H1 (cell line): ENCODE measurements around the gene RTN4RL1. TPM values are rescaled to one million over a fixed set of nuclear protein-coding genes. Genes with fewer than 3 reads are reported as not detected.

ENCODE experiments used
- CTCF ChIA-PET: fragments of 300-600 bp; sonication (Branson Sonifier 250); formaldehyde crosslinking; loops from one replicate; lab custom pipeline; 2021; ENCODE audit not compliant: partially characterized antibody; lab: Charles Lee
- POLR2A ChIA-PET: fragments of 300-600 bp; sonication (Branson Sonifier 250); formaldehyde crosslinking; loops from one replicate; lab custom pipeline; 2021; ENCODE audit warnings: inconsistent platforms; ENCODE audit not compliant: partially characterized antibody; lab: Charles Lee
- DNase-seq, 2 experiments: peaks; one replicate each; pipeline versions ENCODE4 v3.0.0 to v3.0.0-alpha.2; 2010 to 2022; ENCODE audit warnings: low spot score in 2 of 2, low read depth in 1 of 2, mixed read lengths in 1 of 2
- FAIRE-seq: peaks from 2 replicates; lab custom pipeline; 2011; peaks lifted over from hg19 to GRCh38; lab: Jason Lieb, UNC
- H2AFZ ChIP-seq: 2 replicates; pipeline ENCODE4 v1.8.1; 2012; ENCODE audit warnings: low read length, inconsistent platforms
- H2AK5ac ChIP-seq: 2 replicates; pipeline ENCODE4 v1.6.1; 2013; ENCODE audit warnings: low read depth, low read length
- H2BK120ac ChIP-seq: replicated peaks from 2 replicates; pipeline ENCODE3; 2013; ENCODE audit warnings: low read depth, low read length, inconsistent platforms
- H2BK12ac ChIP-seq: 2 replicates; pipeline ENCODE4 v1.6.1; 2013; ENCODE audit warnings: low read depth, low read length
- H2BK15ac ChIP-seq: 2 replicates; pipeline ENCODE4 v1.6.1; 2013; ENCODE audit warnings: low read length
- H2BK20ac ChIP-seq: 2 replicates; pipeline ENCODE4 v1.6.1; 2013; ENCODE audit warnings: low read length
- H2BK5ac ChIP-seq: 2 replicates; pipeline ENCODE4 v1.6.1; 2013; ENCODE audit warnings: low read depth, low read length
- H3K14ac ChIP-seq: 2 replicates; pipeline ENCODE4 v1.6.1; 2013; ENCODE audit warnings: inconsistent platforms; ENCODE audit not compliant: insufficient read length
- H3K18ac ChIP-seq: 2 replicates; pipeline ENCODE4 v1.6.1; 2013; ENCODE audit warnings: low read length; ENCODE audit errors: extremely low read depth
- H3K23ac ChIP-seq: 2 replicates; pipeline ENCODE4 v1.6.1; 2013; ENCODE audit warnings: inconsistent platforms; ENCODE audit not compliant: insufficient read length
- H3K23me2 ChIP-seq: 2 replicates; pipeline ENCODE4 v1.6.1; 2013; ENCODE audit warnings: low read depth, low read length
- H3K27ac ChIP-seq: 2 replicates; pipeline ENCODE4 v1.6.1; 2011; ENCODE audit warnings: low read depth, low read length, inconsistent platforms
- H3K27me3 ChIP-seq, 4 experiments: replicated peaks in 1 of 4; 1 replicate in 1 of 4; 2 replicates in 3 of 4; pipeline versions ENCODE4 v1.6.1 to v1.8.1; 2011 to 2013; ENCODE audit warnings: low read length in 3 of 4, mild to moderate bottlenecking in 3 of 4, inconsistent platforms in 2 of 4, mixed read lengths in 2 of 4, moderate library complexity in 1 of 4; ENCODE audit not compliant: control insufficient read depth in 3 of 4, insufficient read depth in 3 of 4; ENCODE audit errors: extremely low read depth in 1 of 4
- H3K36me3 ChIP-seq, 4 experiments: 2 replicates each; pipeline versions ENCODE4 v1.6.1 to v1.8.1; 2011 to 2013; ENCODE audit warnings: mild to moderate bottlenecking in 4 of 4, low read length in 3 of 4, moderate library complexity in 2 of 4, control low read depth in 1 of 4, inconsistent platforms in 1 of 4; ENCODE audit not compliant: insufficient read depth in 4 of 4, control insufficient read depth in 2 of 4
- H3K4ac ChIP-seq: replicated peaks from 2 replicates; pipeline ENCODE3; 2013; ENCODE audit warnings: low read length, low read depth, mixed read lengths, inconsistent platforms; ENCODE audit not compliant: insufficient read length
- H3K4me1 ChIP-seq, 4 experiments: replicated peaks in 1 of 4; 1 replicate in 1 of 4; 2 replicates in 3 of 4; pipeline versions ENCODE4 v1.6.1 to v1.8.1; 2011 to 2013; ENCODE audit warnings: low read length in 3 of 4, inconsistent platforms in 2 of 4, mixed read lengths in 1 of 4; ENCODE audit not compliant: insufficient read depth in 4 of 4, control insufficient read depth in 3 of 4
- H3K4me2 ChIP-seq, 2 experiments: 2 replicates each; pipeline versions ENCODE4 v1.6.1 to v1.8.1; 2011 to 2013; ENCODE audit warnings: low read depth in 2 of 2, low read length in 2 of 2, control low read depth in 1 of 2, inconsistent platforms in 1 of 2, mild to moderate bottlenecking in 1 of 2; ENCODE audit not compliant: insufficient read depth in 1 of 2
- H3K4me3 ChIP-seq, 4 experiments: fragments of 200-600, 300-600 bp in 1 of 4; sonication (generic), shearing (Covaris generic), sonication (Bioruptor Twin) in 1 of 4; 2 replicates each; pipeline versions ENCODE4 v1.5.1 to v1.8.1; 2011 to 2016; ENCODE audit warnings: low read length in 4 of 4, low read depth in 3 of 4, control low read depth in 2 of 4, inconsistent platforms in 2 of 4, mild to moderate bottlenecking in 2 of 4, mixed read lengths in 1 of 4, moderate library complexity in 1 of 4; ENCODE audit not compliant: insufficient read depth in 2 of 4; ENCODE audit errors: extremely low read depth in 1 of 4
- H3K56ac ChIP-seq: replicated peaks from 2 replicates; pipeline ENCODE3; 2013; ENCODE audit warnings: low read depth, mild to moderate bottlenecking, mixed read lengths, low read length, inconsistent platforms; ENCODE audit not compliant: insufficient read length
- H3K79me1 ChIP-seq: 2 replicates; pipeline ENCODE4 v1.6.1; 2013; ENCODE audit warnings: low read depth, low read length, control low read depth
- H3K79me2 ChIP-seq, 2 experiments: 2 replicates each; pipeline versions ENCODE4 v1.6.1 to v1.8.1; 2012 to 2013; ENCODE audit warnings: low read length in 2 of 2, mild to moderate bottlenecking in 2 of 2, inconsistent platforms in 1 of 2; ENCODE audit not compliant: insufficient read depth in 2 of 2, control insufficient read depth in 1 of 2
- H3K9ac ChIP-seq, 4 experiments: replicated peaks in 1 of 4; 1 replicate in 1 of 4; 2 replicates in 3 of 4; pipeline versions ENCODE4 v1.6.1 to v1.8.1; 2011 to 2013; ENCODE audit warnings: low read depth in 3 of 4, low read length in 3 of 4, control low read depth in 2 of 4, mild to moderate bottlenecking in 2 of 4, moderate library complexity in 2 of 4, inconsistent platforms in 1 of 4; ENCODE audit errors: extremely low read depth in 1 of 4
- H3K9me3 ChIP-seq, 2 experiments: 2 replicates each; pipeline versions ENCODE4 v1.6.1 to v1.8.1; 2012 to 2013; ENCODE audit warnings: mild to moderate bottlenecking in 2 of 2, moderate library complexity in 2 of 2, control low read depth in 1 of 2, inconsistent platforms in 1 of 2, low read depth in 1 of 2, low read length in 1 of 2, mixed read lengths in 1 of 2; ENCODE audit not compliant: insufficient read depth in 2 of 2
- H4K20me1 ChIP-seq, 2 experiments: replicated peaks in 1 of 2; 2 replicates each; pipeline versions ENCODE3 to v1.8.1; 2011 to 2013; ENCODE audit warnings: inconsistent platforms in 2 of 2, low read length in 2 of 2, mild to moderate bottlenecking in 1 of 2; ENCODE audit not compliant: insufficient read depth in 2 of 2, control insufficient read depth in 1 of 2
- H4K5ac ChIP-seq: 2 replicates; pipeline ENCODE4 v1.6.1; 2013; ENCODE audit warnings: low read length, low read depth, mixed read lengths, inconsistent platforms; ENCODE audit not compliant: insufficient read length
- H4K8ac ChIP-seq: 2 replicates; pipeline ENCODE4 v1.8.0; 2013; ENCODE audit warnings: mild to moderate bottlenecking, moderate library complexity, low read length, inconsistent platforms; ENCODE audit not compliant: insufficient read depth; ENCODE audit errors: extremely low read depth
- H4K91ac ChIP-seq: replicated peaks from 2 replicates; pipeline ENCODE3; 2013; ENCODE audit warnings: low read length, mixed read lengths, inconsistent platforms; ENCODE audit not compliant: insufficient read length
- EZH2 ChIP-seq: fragments of 200-600 bp; sonication (generic); IDR thresholded peaks from 2 replicates; pipeline ENCODE4 v1.7.1; 2012; ENCODE audit warnings: low read depth, mild to moderate bottlenecking, moderate library complexity, low read length, inconsistent platforms; ENCODE audit not compliant: severe bottlenecking
- MAX ChIP-seq: IDR thresholded peaks from 2 replicates; pipeline ENCODE4 v1.6.1; 2012; ENCODE audit warnings: inconsistent platforms
- SP2 ChIP-seq: IDR thresholded peaks from 2 replicates; pipeline ENCODE4 v1.6.1; 2012; ENCODE audit warnings: mild to moderate bottlenecking, low read length, inconsistent platforms
- SUZ12 ChIP-seq: fragments of 200-600 bp; sonication (generic); IDR thresholded peaks from 2 replicates; pipeline ENCODE4 v1.6.1; 2012; ENCODE audit warnings: mild to moderate bottlenecking, inconsistent platforms, low read length, moderate library complexity, mixed read lengths
- WGBS, 2 experiments: shearing (Covaris generic) in 1 of 2; methylation state at CpG; one replicate each; pipeline versions ENCODE4 v1.1.6 to v1.1.7; 2013 to 2015; ENCODE audit warnings: low lambda C conversion rate in 2 of 2, mixed read lengths in 2 of 2, inconsistent platforms in 1 of 2, low coverage in 1 of 2, missing lambda C conversion rate in 1 of 2; ENCODE audit not compliant: insufficient replicate concordance in 2 of 2, insufficient coverage in 1 of 2, insufficient read length in 1 of 2; ENCODE audit errors: extremely low coverage in 1 of 2, missing lambda C conversion rate in 1 of 2; 5-methylcytosine and 5-hydroxymethylcytosine counted together
- polyA plus RNA-seq, 7 experiments: library from polyadenylated mRNA; depleted of rRNA in 3 of 7; stranded (reverse) in 5 of 7; unstranded in 2 of 7; fragments of >200 nt in 5 of 7; fragments of 200-250 nt in 2 of 7; gene quantifications; 1 replicate in 5 of 7; 2 replicates in 1 of 7; 4 replicates in 1 of 7; pipeline versions ENCODE4 v1.2.1 to v1.2.3, GENCODE V29; 2011 to 2013; ENCODE audit warnings: missing spikeins in 2 of 7, mixed read lengths in 2 of 7
- total RNA-seq: library from RNA; stranded (reverse); fragmentation: NEBNext Ultra II Directional; extraction: Animal tissue kit (Norgen Biotek cat#: 25700); gene quantifications from 2 replicates; pipeline ENCODE4 v1.2.1, GENCODE V29; 2021
- TF ChIP-seq, protein P1 (sequence below): IDR thresholded peaks from 2 replicates; pipeline ENCODE4 v1.6.1; 2012; ENCODE audit warnings: inconsistent platforms

RTN4RL1 gene
- total and polyA plus RNA-seq, 2 of the 8 experiments (the other 6 are each of a cell fraction or from before 2014, with no cell fraction given), result 0.09 TPM; not detected in 1

DNA sequence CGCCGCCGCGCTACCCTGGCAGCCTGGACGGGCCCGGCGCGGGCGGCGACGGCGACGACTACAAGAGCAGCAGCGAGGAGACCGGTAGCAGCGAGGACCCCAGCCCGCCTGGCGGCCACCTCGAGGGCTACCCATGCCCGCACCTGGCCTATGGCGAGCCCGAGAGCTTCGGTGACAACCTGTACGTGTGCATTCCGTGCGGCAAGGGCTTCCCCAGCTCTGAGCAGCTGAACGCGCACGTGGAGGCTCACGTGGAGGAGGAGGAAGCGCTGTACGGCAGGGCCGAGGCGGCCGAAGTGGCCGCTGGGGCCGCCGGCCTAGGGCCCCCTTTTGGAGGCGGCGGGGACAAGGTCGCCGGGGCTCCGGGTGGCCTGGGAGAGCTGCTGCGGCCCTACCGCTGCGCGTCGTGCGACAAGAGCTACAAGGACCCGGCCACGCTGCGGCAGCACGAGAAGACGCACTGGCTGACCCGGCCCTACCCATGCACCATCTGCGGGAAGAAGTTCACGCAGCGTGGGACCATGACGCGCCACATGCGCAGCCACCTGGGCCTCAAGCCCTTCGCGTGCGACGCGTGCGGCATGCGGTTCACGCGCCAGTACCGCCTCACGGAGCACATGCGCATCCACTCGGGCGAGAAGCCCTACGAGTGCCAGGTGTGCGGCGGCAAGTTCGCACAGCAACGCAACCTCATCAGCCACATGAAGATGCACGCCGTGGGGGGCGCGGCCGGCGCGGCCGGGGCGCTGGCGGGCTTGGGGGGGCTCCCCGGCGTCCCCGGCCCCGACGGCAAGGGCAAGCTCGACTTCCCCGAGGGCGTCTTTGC is 32.8 kb upstream of the RTN4RL1 start:
- H4K20me1 ChIP-seq, result peaks cover 12 to 20% of the 10 kb centered on the region in 2 experiments
- FAIRE-seq (no peak), DNase-seq (peak in 1 of 2 experiments; percentile 70)
- H2AK5ac ChIP-seq, result no peak overlapping the region; the same call in 1 of the 2 replicates
- 0 out of 2 replicates have a peak overlapping the region, but pooled peaks have one; percentile 16 for H2BK5ac ChIP-seq
- WGBS, 2 experiments, result 40% methylated on average over 57 of the region's 98 CpGs; no CpG with 5 or more reads in 1 of the 2 experiments
- no peak overlapping the region for H4K91ac ChIP-seq
- H3K56ac ChIP-seq, result no peak overlapping the region
- no peaks in the 10 kb centered on the region for H3K79me1 ChIP-seq
- H3K9me3 ChIP-seq, result peaks cover 0 to 7% of the 10 kb centered on the region in 2 experiments; a peak in 1 of 4 replicates
- no peak overlapping the region for H4K5ac ChIP-seq
- ChIA-PET CTCF (interaction anchor here (0.7 to 9.3 kb wide), 42 partner anchors 7 to 311 kb away, joined by 3 to 122 read pairs (median 4); partner anchors contain the start of gene OVCA2), POLR2A (interaction anchor here (1.5 to 2.6 kb wide), 3 partner anchors 33 to 278 kb away, joined by 3 to 8 read pairs (median 7); partner anchors contain the start of gene TSR1)
- H3K4me3 ChIP-seq, result peak overlapping the region in 1 of 4 experiments; percentile 54; a peak in 2 of 8 replicates
- no peak overlapping the region for H3K9ac ChIP-seq
- peaks cover 6% of the 10 kb centered on the region; the same call in 1 of the 2 replicates for H3K23me2 ChIP-seq
- no peak overlapping the region; the same call in none of the 2 replicates for H3K18ac ChIP-seq
- H3K4me1 ChIP-seq, result peaks cover 0 to 26% (median 17%) of the 10 kb centered on the region in 4 experiments; a peak in 6 of 7 replicates
- peaks cover 59 to 83% (median 76%) of the 10 kb centered on the region in 4 experiments for H3K27me3 ChIP-seq
- peak overlapping the region; percentile 88; the same call in 1 of the 2 replicates for H2BK15ac ChIP-seq
- peak overlapping the region; percentile 44 for H3K4ac ChIP-seq
- H3K4me2 ChIP-seq, result peak overlapping the region; percentile 52 to 62
- no peak overlapping the region for H2BK20ac ChIP-seq
- H3K27ac ChIP-seq, result no peak overlapping the region
- no peaks in the 10 kb centered on the region for H3K79me2 ChIP-seq
- peaks cover 0 to 14% (median 0%) of the 10 kb centered on the region in 4 experiments; a peak in 1 of 8 replicates for H3K36me3 ChIP-seq
- H3K14ac ChIP-seq, result no peak overlapping the region
- no peak overlapping the region for H3K23ac ChIP-seq
- peak overlapping the region; percentile 80; the same call in 1 of the 2 replicates for H2BK12ac ChIP-seq
- H2AFZ ChIP-seq, result no peak overlapping the region
- no peak overlapping the region for H2BK120ac ChIP-seq
- H4K8ac ChIP-seq, result peak overlapping the region; percentile 86
- TF ChIP-seq EZH2 (peak; percentile 80), SP2 (no peak), MAX (peak; percentile 85), SUZ12 (peak; percentile 90)
- TF ChIP-seq, protein P1, sequence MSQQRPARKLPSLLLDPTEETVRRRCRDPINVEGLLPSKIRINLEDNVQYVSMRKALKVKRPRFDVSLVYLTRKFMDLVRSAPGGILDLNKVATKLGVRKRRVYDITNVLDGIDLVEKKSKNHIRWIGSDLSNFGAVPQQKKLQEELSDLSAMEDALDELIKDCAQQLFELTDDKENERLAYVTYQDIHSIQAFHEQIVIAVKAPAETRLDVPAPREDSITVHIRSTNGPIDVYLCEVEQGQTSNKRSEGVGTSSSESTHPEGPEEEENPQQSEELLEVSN, result peak; percentile 82
